Stomach (tissue), 4 donors: ENCODE data around the gene PLA2G3.

Experiments used
- CTCF ChIP-seq, 7 experiments: fragments of 450-650 bp in 4 of 7; fragments of 200-600 bp in 3 of 7; sonication (generic) in 3 of 7; IDR thresholded peaks; one replicate each; pipeline ENCODE4 v1.5.1; 2016 to 2019; ENCODE audit warnings: antibody characterized with exemption in 7 of 7, control low read depth in 2 of 7, mild to moderate bottlenecking in 1 of 7
- EP300 ChIP-seq: sonication (generic); formaldehyde crosslinking; IDR thresholded peaks from one replicate; pipeline ENCODE4 v1.6.1; 2017; ENCODE audit warnings: antibody characterized with exemption
- POLR2A ChIP-seq, 4 donors: fragments of 450-650 bp; IDR thresholded peaks; one replicate each; pipeline ENCODE4 v1.6.1; 2016; ENCODE audit warnings: antibody characterized with exemption in 4 of 4, control low read depth in 2 of 4, mild to moderate bottlenecking in 1 of 4, moderate library complexity in 1 of 4
- POLR2AphosphoS5 ChIP-seq, 3 donors: sonication (generic); formaldehyde crosslinking; IDR thresholded peaks; one replicate each; pipeline ENCODE4 v1.6.1; 2016; ENCODE audit warnings: antibody characterized with exemption in 3 of 3

- TF ChIP-seq POLR2A (IDR thresholded peaks at IDR 0.05) (no peak), CTCF (IDR thresholded peaks at IDR 0.05) (no peak), POLR2AphosphoS5 (IDR thresholded peaks at IDR 0.05) (no peak), EP300 (no peak)
Measured at GRCh38 chr22:31139866-31140716, at the start of gene PLA2G3.
